ENCODE results near the gene MATN3. TPM values are rescaled to one million over a fixed set of nuclear protein-coding genes. Genes with fewer than 3 reads are reported as not detected.

The MATN3 gene
- total and polyA plus RNA-seq, 9 of the 15 experiments (the other 6 are each of a cell fraction or from before 2014, with no cell fraction given) = not detected

DNA sequence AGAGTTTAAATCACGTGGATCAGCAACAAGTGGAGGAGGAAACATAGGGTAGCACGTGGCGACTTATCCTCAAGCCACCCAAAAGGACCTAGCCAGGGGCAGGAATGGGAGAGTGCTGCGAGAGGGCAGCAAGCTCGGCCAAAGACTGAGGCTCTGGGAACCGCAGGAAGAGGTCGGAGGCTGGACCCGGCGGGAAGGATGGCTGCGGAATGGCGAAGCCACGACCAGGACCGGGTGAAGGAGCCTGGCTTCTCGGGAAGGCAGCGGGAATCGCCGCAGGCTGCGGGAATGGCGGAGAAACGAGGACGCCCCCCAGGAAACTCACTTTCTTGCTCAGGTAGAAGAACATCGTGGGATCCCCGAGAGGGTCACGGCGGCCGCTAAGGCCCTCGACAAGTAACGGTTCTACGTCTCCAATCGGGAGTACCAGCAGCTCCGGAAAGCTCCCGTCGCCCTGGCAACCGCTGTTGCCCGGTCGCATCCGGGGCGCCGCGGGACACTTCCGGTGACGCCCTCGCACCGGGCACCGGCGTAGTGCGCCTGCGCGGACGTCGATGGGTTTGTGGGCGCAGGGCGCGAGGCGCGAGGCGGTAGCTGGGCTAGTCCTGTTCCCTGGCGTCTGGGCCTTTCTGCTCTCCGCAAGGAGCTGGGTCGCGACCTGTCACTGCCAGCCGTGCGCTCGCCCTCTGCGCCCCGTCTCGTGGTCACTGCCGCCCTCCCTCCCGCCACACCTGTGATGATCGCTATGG is 22.6 kb downstream of the MATN3 start, which contains the start of gene WDR35 (continued):
- TF ChIP-seq, protein P1, sequence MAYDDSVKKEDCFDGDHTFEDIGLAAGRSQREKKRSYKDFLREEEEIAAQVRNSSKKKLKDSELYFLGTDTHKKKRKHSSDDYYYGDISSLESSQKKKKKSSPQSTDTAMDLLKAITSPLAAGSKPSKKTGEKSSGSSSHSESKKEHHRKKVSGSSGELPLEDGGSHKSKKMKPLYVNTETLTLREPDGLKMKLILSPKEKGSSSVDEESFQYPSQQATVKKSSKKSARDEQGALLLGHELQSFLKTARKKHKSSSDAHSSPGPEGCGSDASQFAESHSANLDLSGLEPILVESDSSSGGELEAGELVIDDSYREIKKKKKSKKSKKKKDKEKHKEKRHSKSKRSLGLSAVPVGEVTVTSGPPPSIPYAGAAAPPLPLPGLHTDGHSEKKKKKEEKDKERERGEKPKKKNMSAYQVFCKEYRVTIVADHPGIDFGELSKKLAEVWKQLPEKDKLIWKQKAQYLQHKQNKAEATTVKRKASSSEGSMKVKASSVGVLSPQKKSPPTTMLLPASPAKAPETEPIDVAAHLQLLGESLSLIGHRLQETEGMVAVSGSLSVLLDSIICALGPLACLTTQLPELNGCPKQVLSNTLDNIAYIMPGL (CRISPR knock-in tag; IDR thresholded peaks at IDR 0.05) = no peak
- TF ChIP-seq ZNF143 (CRISPR knock-in tag; IDR thresholded peaks at IDR 0.05) (no peak), ZNF253 (CRISPR knock-in tag; conservative IDR thresholded peaks at IDR 0.05) (no peak), NR1H2 (CRISPR knock-in tag; IDR thresholded peaks at IDR 0.05) (0 out of 2 replicates have a peak, but pooled peaks have one; percentile 33), ZNF146 (CRISPR knock-in tag; IDR thresholded peaks at IDR 0.05; ENCODE audit: unreplicated experiment) (no peak), BRD4 (IDR thresholded peaks at IDR 0.05) (no peak), DACH1 (IDR thresholded peaks at IDR 0.05; ENCODE audit: partially characterized antibody) (no peak), SP1 (CRISPR knock-in tag; IDR thresholded peaks at IDR 0.05) (peak; percentile 35; the same call in 1 of the 2 replicates), ARID2 (IDR thresholded peaks at IDR 0.05) (no peak), JUND (IDR thresholded peaks at IDR 0.05; ENCODE audit: borderline replicate concordance, low read depth, low read length) (no peak), JUND (tag; IDR thresholded peaks at IDR 0.05; ENCODE audit: borderline replicate concordance, low read depth, low read length) (no peak), GATAD2B (IDR thresholded peaks at IDR 0.05; ENCODE audit: borderline replicate concordance) (no peak), THRAP3 (IDR thresholded peaks at IDR 0.05; ENCODE audit: borderline replicate concordance) (no peak; the same call in 1 of the 2 replicates), TCF7L2 (IDR thresholded peaks at IDR 0.05; ENCODE audit: low read depth, low read length) (no peak)
- TF ChIP-seq, protein P2, sequence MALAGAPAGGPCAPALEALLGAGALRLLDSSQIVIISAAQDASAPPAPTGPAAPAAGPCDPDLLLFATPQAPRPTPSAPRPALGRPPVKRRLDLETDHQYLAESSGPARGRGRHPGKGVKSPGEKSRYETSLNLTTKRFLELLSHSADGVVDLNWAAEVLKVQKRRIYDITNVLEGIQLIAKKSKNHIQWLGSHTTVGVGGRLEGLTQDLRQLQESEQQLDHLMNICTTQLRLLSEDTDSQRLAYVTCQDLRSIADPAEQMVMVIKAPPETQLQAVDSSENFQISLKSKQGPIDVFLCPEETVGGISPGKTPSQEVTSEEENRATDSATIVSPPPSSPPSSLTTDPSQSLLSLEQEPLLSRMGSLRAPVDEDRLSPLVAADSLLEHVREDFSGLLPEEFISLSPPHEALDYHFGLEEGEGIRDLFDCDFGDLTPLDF (CRISPR knock-in tag; IDR thresholded peaks at IDR 0.05) = no peak
- TF ChIP-seq, protein P3, sequence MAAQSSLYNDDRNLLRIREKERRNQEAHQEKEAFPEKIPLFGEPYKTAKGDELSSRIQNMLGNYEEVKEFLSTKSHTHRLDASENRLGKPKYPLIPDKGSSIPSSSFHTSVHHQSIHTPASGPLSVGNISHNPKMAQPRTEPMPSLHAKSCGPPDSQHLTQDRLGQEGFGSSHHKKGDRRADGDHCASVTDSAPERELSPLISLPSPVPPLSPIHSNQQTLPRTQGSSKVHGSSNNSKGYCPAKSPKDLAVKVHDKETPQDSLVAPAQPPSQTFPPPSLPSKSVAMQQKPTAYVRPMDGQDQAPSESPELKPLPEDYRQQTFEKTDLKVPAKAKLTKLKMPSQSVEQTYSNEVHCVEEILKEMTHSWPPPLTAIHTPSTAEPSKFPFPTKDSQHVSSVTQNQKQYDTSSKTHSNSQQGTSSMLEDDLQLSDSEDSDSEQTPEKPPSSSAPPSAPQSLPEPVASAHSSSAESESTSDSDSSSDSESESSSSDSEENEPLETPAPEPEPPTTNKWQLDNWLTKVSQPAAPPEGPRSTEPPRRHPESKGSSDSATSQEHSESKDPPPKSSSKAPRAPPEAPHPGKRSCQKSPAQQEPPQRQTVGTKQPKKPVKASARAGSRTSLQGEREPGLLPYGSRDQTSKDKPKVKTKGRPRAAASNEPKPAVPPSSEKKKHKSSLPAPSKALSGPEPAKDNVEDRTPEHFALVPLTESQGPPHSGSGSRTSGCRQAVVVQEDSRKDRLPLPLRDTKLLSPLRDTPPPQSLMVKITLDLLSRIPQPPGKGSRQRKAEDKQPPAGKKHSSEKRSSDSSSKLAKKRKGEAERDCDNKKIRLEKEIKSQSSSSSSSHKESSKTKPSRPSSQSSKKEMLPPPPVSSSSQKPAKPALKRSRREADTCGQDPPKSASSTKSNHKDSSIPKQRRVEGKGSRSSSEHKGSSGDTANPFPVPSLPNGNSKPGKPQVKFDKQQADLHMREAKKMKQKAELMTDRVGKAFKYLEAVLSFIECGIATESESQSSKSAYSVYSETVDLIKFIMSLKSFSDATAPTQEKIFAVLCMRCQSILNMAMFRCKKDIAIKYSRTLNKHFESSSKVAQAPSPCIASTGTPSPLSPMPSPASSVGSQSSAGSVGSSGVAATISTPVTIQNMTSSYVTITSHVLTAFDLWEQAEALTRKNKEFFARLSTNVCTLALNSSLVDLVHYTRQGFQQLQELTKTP (IDR thresholded peaks at IDR 0.05; ENCODE audit: low read depth in 1 of 2, partially characterized antibody in 2 of 2) = no peak
- TF ChIP-seq, protein P4, sequence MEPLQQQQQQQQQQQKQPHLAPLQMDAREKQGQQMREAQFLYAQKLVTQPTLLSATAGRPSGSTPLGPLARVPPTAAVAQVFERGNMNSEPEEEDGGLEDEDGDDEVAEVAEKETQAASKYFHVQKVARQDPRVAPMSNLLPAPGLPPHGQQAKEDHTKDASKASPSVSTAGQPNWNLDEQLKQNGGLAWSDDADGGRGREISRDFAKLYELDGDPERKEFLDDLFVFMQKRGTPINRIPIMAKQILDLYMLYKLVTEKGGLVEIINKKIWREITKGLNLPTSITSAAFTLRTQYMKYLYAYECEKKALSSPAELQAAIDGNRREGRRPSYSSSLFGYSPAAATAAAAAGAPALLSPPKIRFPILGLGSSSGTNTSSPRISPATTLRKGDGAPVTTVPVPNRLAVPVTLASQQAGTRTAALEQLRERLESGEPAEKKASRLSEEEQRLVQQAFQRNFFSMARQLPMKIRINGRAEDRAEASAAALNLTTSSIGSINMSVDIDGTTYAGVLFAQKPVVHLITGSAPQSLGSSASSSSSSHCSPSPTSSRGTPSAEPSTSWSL (CRISPR knock-in tag; IDR thresholded peaks at IDR 0.05; ENCODE audit: borderline replicate concordance) = no peak
- TF ChIP-seq, protein P5, sequence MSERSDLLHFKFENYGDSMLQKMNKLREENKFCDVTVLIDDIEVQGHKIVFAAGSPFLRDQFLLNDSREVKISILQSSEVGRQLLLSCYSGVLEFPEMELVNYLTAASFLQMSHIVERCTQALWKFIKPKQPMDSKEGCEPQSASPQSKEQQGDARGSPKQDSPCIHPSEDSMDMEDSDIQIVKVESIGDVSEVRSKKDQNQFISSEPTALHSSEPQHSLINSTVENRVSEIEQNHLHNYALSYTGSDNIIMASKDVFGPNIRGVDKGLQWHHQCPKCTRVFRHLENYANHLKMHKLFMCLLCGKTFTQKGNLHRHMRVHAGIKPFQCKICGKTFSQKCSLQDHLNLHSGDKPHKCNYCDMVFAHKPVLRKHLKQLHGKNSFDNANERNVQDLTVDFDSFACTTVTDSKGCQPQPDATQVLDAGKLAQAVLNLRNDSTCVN (CRISPR knock-in tag; IDR thresholded peaks at IDR 0.05) = no peak

Measured in K562 (cell line).